HFF-Myc (cell line): ENCODE results near the gene UXS1.
"Not testable (repeated sequence)": the region's sequence is repeated elsewhere in the genome, so short reads cannot be mapped to it uniquely, and the experiment has no call there.

Source experiments
- DNase-seq: peaks from one replicate; pipeline ENCODE4 v3.0.0-alpha.2; 2011; ENCODE audit warnings: low read depth; ENCODE audit errors: extremely low read depth
- H3K4me3 ChIP-seq: replicated peaks from 2 replicates; pipeline ENCODE4 v1.5.1; 2011; ENCODE audit warnings: low read depth, mild to moderate bottlenecking, control low read depth, low read length
- CTCF ChIP-seq: IDR thresholded peaks from 2 replicates; pipeline ENCODE4 v1.5.1; 2012; ENCODE audit warnings: mild to moderate bottlenecking, low read depth, low read length, control low read depth; ENCODE audit errors: missing control alignments

UXS1 gene

GRCh38 chr2:106208874-106209273, 14.8 kb upstream of the UXS1 start:
- TF ChIP-seq CTCF = no peak
- no peak for DNase-seq
- H3K4me3 ChIP-seq = no peak overlapping the region

- no peak overlapping the region for H3K4me3 ChIP-seq
- no peak for TF ChIP-seq CTCF
- no peak for DNase-seq
These were observed 14.3 kb upstream of the UXS1 start for GRCh38 chr2:106208399-106208798.

- DNase-seq = no peak
- TF ChIP-seq CTCF = no peak
- no peak overlapping the region for H3K4me3 ChIP-seq
These were observed 13.1 kb upstream of the UXS1 start for GRCh38 chr2:106207246-106207645.

GRCh38 chr2:106205488-106205887, 11.4 kb upstream of the UXS1 start:
- no peak overlapping the region for H3K4me3 ChIP-seq
- no peak for DNase-seq

GRCh38 chr2:106204551-106204950, 10.4 kb upstream of the UXS1 start:
- H3K4me3 ChIP-seq, DNase-seq: not testable (repeated sequence)

More at GRCh38 chr2:106205488-106205887, 11.4 kb upstream of the UXS1 start:
- no peak for TF ChIP-seq CTCF

- no peak overlapping the region for H3K4me3 ChIP-seq
- DNase-seq = no peak
- no peak for TF ChIP-seq CTCF
These were observed 7.6 kb upstream of the UXS1 start for GRCh38 chr2:106201661-106202060.

GRCh38 chr2:106197878-106198277, 3.8 kb upstream of the UXS1 start:
- TF ChIP-seq CTCF = no peak
- DNase-seq = no peak
- no peak overlapping the region for H3K4me3 ChIP-seq
